Cardiac fibroblast (primary cell): Measurements from ENCODE around the gene NGEF.

Experiments
- DNase-seq, 2 donors: peaks; one replicate each; pipeline versions ENCODE4 v3.0.0 to v3.0.0-alpha.2; 2010; ENCODE audit warnings: low read depth in 2 of 2
- H3K4me3 ChIP-seq, 2 donors: replicated peaks in 1 of 2; 1 replicate in 1 of 2; 2 replicates in 1 of 2; pipeline ENCODE4 v1.5.1; 2011; ENCODE audit warnings: low read depth in 2 of 2, low read length in 2 of 2, mild to moderate bottlenecking in 2 of 2, moderate library complexity in 1 of 2
- TF ChIP-seq, protein P1 (sequence below): IDR thresholded peaks from one replicate; pipeline ENCODE4 v1.5.1; 2011; ENCODE audit warnings: low read depth, mild to moderate bottlenecking, low read length, inconsistent platforms

NGEF gene

DNA sequence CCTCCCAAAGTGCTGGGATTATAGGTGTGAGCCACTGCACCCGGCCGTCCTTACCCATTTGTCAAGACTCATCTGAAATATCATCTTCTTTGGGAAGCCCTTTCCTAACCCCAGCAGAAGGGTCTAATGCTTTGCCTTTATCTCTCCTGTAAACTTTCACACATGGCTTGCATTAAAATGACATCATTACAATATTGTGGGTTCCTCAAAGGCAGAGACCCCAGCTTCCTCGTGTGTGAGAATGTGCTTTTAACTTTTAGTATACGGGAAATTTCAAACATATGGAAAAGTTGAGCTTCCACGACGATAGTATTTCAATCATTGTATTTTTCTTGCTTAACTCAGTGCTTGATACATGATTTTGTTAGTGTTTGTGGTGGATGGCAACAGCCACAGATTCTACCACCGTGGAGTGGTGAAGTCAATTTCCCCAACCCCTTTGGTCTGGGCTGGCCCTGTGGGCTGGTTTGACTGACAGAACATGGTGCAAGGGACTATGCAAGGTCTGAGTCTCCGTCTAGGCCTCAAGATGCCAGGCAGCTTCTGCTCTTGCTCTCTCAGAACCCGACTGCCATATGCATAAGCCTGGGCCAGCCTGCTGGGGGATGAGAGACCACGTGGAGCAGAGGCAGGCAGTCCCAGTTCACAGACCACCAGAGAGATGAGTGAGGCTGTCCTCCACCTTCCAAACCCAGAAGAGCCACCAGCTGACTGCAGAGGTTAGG is 39.9 kb downstream of the NGEF start:
- H3K4me3 ChIP-seq = no peak overlapping the region
- no peak for DNase-seq

DNA sequence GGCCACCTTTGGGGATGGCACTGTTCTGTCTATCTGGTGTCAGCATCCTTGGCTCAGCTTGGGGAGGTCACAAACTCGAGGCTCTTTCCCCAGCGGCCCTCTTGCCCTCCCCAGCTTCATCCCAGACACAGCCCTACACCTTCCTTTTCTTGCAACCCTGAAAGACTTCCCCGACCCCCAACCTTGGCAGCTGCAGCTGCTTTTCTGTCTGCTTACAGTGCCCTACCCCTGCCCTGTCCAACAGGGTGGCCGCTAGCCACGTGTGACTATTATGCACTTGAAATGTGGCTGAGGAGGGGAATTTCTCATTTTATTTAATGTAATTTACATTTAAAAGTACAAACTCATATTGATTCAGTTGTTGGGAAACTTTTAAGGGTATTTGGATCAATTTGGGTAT is 41.3 kb downstream of the NGEF start:
- TF ChIP-seq, protein P1, sequence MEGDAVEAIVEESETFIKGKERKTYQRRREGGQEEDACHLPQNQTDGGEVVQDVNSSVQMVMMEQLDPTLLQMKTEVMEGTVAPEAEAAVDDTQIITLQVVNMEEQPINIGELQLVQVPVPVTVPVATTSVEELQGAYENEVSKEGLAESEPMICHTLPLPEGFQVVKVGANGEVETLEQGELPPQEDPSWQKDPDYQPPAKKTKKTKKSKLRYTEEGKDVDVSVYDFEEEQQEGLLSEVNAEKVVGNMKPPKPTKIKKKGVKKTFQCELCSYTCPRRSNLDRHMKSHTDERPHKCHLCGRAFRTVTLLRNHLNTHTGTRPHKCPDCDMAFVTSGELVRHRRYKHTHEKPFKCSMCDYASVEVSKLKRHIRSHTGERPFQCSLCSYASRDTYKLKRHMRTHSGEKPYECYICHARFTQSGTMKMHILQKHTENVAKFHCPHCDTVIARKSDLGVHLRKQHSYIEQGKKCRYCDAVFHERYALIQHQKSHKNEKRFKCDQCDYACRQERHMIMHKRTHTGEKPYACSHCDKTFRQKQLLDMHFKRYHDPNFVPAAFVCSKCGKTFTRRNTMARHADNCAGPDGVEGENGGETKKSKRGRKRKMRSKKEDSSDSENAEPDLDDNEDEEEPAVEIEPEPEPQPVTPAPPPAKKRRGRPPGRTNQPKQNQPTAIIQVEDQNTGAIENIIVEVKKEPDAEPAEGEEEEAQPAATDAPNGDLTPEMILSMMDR = no peak
- DNase-seq = no peak
- no peak overlapping the region for H3K4me3 ChIP-seq

More for the DNA sequence above, 39.9 kb downstream of the NGEF start:
- TF ChIP-seq, protein P1 = no peak

- TF ChIP-seq, protein P1 = no peak
- no peak for DNase-seq
These were observed 43.0 kb downstream of the NGEF start for GRCh38 chr2:232970051-232970450.

DNA sequence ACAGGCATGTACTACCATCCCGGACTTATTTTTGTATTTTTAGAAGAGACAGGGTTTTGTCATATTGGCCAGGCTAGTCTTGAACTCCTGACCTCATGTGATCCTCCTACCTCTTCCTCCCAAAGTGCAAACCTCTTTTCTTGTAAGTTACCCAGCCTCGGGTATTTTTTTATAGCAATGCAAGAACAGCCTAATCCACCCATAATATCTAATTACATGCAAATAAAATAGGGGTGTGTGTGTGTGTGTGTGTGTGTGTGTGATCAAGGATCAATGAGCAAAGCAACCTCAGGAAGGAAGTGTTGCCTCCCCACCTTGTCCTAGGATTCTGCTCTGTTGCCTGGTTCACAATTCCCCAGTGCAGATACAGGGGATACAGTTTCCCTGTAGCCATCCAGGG is 45.6 kb downstream of the NGEF start:
- DNase-seq = no peak
- H3K4me3 ChIP-seq = no peak overlapping the region
- TF ChIP-seq, protein P1 = no peak

More at GRCh38 chr2:232970051-232970450, 43.0 kb downstream of the NGEF start:
- H3K4me3 ChIP-seq = no peak overlapping the region

- TF ChIP-seq, protein P1 = no peak
- H3K4me3 ChIP-seq = no peak overlapping the region
These were observed 46.9 kb downstream of the NGEF start for GRCh38 chr2:232966122-232966521.

GRCh38 chr2:232963913-232964312 is 49.1 kb downstream of the NGEF start:
- no peak for DNase-seq
- no peak overlapping the region for H3K4me3 ChIP-seq
- TF ChIP-seq, protein P1 = no peak

More at GRCh38 chr2:232966122-232966521, 46.9 kb downstream of the NGEF start:
- DNase-seq = no peak
